Stimulated activated CD8-positive, alpha-beta memory T cell treated with anti-CD3 and anti-CD28 coated beads, Interleukin-15, amount 100 ng/mL, for 1 hour (primary cell): Measurements from ENCODE around the gene SLC7A1.

Experiments
- DNase-seq: peaks from one replicate; pipeline ENCODE4 v3.0.0-alpha.2; 2020; ENCODE audit warnings: low read depth

SLC7A1 gene

DNA sequence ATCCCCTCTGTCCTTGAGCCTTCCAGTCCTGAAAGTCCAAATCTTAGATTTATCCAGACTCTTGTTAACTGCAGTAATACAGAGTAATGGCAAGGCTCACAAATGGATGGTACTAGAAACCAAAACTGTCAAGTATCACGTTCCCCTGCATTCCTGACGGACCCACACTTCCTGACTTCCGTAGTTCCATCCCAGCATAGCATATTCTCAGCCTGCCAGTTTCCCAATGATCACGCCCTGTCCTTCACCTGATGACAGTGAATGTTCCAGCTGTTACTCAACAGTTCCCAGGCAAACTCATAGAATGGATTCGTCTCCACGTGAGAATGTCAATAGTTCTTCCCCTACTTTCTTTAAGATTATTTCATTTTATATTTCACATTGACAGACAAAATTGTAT is 33.6 kb downstream of the SLC7A1 start:
- no peak for DNase-seq

DNA sequence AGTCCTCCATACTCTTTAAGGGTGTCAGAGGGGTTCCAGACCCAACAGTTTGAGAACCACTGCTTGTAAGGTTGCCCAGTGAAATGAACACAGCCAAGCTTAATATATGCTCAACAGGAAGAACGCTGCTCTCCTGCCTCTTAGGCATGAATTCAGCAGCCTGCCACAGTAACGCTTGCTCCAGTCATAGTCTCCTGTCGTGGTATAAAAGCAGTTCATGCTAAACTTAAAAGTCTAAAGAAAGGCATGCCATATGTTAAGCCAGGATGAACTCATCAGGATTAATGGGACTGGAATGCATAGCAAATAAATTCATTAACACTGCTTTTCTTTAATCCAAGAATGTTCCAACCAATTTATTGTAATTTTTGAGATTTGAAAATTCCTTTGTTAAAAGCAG is 38.7 kb downstream of the SLC7A1 start:
- no peak for DNase-seq

GRCh38 chr13:29551214-29551613 is 44.3 kb downstream of the SLC7A1 start:
- DNase-seq: no peak

- no peak for DNase-seq
These were observed 45.0 kb downstream of the SLC7A1 start for GRCh38 chr13:29550430-29550988.

- no peak for DNase-seq
These were observed 46.8 kb downstream of the SLC7A1 start for GRCh38 chr13:29548722-29549121.

- DNase-seq: no peak
These were observed 48.3 kb downstream of the SLC7A1 start for GRCh38 chr13:29547153-29547552.

- DNase-seq: no peak
These were observed 48.8 kb downstream of the SLC7A1 start for GRCh38 chr13:29546662-29547061.

GRCh38 chr13:29545988-29546387 is 49.5 kb downstream of the SLC7A1 start:
- DNase-seq: no peak

DNA sequence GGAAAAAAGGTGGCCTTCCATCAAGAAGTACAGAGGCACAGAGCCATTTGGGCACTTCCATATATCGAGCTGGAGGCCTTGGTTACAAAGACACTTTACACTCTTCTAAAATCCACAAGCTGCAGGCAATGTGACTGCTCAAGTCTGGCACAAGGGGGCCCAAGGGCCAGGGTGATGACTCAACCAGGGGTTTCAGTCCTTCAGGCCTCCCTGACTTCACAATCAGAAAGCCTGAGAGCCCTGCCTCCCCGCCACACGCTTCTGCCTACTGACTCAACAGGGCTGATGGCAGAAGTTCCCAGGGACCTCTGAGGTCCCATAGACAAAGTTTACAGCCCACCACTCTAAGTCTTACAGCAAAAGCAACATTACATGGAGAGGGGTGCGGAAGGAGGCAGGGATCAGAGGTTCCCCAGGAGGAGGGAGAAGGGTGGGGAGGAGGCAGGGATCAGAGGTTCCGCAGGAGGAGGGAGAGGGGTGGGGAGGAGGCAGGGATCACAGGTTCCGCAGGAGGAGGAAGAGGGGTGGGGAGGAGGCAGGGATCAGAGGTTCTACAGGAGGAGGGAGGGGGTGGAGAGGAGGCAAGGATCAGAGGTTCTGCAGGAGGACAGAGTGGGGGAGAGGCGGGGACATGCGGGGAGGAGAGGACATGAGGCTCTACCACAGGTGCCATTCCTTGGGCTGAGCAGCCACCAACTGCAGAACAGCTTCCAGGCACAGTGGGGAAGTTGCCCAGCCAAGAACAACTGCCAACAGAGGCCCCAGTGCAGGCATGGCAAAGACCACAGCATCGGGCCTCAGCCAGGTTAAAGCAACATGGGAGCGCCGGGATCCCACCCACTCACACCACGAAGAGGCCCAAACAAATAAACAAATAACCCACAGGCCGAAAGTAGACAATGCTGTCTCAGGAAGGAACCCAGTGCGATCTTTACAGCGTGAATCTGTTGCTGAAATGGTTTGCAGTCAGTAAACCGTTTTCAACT is 52.0 kb downstream of the SLC7A1 start:
- no peak for DNase-seq

GRCh38 chr13:29542381-29542780 is 53.1 kb downstream of the SLC7A1 start:
- no peak for DNase-seq

DNA sequence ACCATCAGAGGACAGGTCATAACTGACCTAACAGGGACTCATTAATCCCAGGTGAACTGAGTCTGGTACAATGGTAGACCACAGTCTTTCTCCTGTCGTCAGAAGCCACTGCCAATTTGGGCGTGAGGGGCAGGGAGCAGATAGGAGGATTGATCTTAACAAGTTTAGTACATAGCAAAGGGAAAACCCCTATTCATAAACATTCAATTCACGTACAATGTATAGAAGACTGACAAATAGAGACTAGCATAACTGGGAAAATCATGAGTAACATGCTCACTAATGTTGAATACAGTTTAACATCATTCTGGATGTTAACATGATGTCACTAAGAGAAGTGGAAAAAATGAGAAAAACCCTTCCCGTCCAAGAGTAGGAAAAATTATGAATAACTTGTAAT is 54.1 kb downstream of the SLC7A1 start:
- no peak for DNase-seq

DNA sequence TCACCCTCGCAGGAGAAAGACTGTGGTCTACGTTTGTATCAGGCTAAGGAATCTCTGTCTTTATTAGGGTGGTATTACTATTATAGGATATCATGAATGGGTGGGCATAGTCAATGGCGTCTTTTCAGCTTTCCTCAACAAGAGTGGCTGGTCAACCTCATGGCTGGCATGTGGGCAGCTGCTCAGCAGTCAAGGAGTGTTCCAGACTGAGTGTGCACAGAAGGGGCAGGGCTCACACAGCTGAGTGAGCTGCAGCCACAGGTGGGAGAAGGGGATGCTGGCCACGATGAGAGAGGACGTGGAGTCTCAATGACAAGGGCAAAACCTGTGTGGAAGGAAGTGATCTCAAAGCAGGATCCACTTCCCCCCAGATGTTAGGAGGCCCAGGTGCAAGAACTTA is 54.7 kb downstream of the SLC7A1 start:
- no peak for DNase-seq

GRCh38 chr13:29540334-29540733 is 55.2 kb downstream of the SLC7A1 start:
- no peak for DNase-seq

DNA sequence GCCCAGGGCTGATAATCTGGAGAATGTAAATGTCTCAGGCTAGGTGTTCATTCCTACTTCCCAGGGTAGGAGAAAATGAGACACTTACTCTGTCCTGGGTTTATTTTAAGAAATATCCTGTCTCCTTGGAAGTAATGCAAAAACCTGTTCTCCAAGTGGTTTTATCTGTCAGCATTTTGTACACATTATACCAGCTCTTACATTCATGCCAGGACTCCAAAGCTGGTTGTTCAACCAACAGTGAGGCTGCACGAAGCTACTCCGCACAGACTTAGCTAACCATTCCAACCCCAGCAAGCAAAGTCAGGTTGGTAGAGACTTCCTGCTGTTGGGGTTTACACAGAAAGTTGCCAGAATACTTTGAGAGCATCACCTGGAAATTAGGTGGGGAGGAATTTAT is 55.6 kb downstream of the SLC7A1 start:
- no peak for DNase-seq

DNA sequence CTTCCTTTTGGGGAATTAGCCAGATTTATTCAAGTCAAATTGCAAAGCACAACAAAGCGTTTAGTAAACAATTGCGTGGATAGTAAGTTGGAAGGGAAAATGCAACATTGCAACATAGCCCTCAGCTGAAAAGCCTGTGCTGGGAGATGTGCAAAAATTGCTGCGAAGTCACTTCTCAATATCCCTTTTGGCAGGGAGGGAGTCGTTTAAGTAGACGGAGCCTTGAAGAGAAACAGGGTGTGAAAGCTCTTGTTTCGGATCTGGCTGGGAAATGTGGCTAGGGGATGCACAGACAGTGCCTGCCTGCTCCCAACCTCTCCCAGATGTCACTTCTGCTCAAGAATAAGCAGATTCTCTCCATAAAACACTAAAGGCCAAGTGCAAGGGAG is 56.8 kb downstream of the SLC7A1 start:
- no peak for DNase-seq

DNA sequence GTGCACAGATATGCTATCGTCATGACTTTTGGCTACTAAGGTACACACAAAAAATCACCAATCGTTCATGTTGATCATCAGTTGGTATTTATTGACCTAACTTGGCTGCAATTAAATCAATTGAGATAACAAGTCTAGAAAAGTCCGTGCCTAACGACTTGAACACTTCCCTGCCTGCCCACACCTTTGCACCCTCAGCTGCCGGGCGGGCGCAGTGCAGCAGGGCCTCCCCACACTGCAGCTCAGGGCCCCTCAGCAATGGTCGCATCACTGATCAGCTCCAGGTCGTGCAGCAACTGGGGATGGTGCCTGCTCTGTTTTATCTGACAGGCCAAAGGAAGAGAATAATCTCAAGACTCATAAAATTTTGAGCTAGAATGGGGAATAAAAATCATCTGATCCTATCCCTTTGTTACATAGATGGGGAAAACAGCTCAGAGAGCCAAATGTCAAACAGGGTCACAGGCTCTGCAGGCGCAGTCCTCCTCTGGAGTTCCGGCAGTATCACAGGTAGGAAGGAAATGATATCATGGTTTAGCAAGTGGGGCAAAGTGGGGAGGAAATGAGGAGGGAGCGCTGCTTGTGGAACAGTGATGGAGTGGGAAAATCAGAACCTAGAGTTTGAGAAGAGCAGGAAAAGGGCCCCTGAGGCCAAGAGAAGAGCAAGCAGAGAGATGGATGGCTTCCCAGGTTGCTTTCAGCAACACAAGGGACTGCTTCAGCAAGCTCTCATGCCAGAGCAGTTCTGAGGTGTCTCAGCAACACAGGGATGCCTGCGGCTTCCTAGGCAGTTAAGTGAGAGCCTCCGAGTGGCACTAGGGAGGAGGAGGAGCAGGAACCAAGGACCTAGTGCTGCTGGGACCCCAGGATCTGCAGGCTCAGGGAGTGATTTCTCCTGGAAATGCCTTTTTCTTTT is 57.5 kb downstream of the SLC7A1 start:
- no peak for DNase-seq

GRCh38 chr13:29536853-29537252 is 58.6 kb downstream of the SLC7A1 start:
- no peak for DNase-seq

GRCh38 chr13:29535663-29536655 is 59.5 kb downstream of the SLC7A1 start:
- DNase-seq: no peak

DNA sequence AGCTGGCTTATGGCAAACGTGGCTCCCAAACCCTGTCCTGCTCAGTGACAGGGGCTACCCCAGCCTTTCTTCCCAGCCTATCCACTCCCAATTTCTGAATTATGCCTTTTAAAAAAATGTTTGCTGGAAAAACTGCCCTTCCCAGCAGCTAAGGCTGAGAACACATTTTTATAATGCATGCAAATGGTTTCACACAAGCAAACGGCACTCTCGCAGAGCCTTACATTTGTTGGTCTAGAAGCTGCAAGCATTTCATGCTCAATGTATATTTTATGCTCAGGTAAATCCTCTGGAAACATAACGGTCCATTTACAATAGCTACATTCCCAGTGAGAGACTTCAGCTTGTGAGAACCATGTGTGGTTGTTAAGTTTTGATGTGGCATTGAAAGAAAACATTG is 61.4 kb downstream of the SLC7A1 start:
- DNase-seq: no peak

DNA sequence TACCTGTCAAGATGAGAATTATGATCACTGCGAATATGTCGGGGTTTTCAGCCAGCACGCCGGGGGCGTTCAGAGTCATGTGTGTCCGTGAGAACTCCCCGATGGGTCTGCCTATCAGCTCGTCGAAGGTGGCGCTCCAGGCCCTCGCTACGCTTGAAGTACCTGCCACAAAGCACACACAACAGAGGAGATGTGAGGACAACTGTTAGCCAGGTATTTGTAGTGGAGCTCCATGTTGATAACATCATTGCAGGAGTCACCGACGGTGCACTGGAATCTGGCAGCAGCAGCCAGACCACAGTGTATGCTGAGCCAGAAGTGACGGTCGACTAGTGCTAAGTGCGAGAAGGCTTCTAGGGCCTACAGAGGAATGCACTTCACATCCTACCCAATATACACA is 62.7 kb downstream of the SLC7A1 start:
- no peak for DNase-seq

GRCh38 chr13:29532116-29532515 is 63.4 kb downstream of the SLC7A1 start:
- DNase-seq: no peak
